Calu3 (cell line): ENCODE measurements around the gene COQ8B. TPM values are rescaled to one million over a fixed set of nuclear protein-coding genes. Genes with fewer than 3 reads are reported as not detected.

Experiments used
- BruUV-seq: library from RNA; stranded (reverse); fragments of 400-500 nt; replicated peaks from 2 replicates; lab custom pipeline; 2021; lab: Mats Ljungman, UMichigan
- CTCF ChIA-PET: fragments of 300-600 bp; sonication (Branson Sonifier 250); formaldehyde crosslinking; loops from one replicate; lab custom pipeline; 2022; ENCODE audit warnings: antibody characterized with exemption; lab: Charles Lee
- DNase-seq: peaks from one replicate; pipeline ENCODE4 v3.0.0; 2022
- H3K27ac Mint-ChIP-seq: one replicate; pipeline ENCODE4 v1.8.0; 2022; ENCODE audit warnings: mixed read lengths; ENCODE audit not compliant: unreplicated experiment
- H3K27me3 Mint-ChIP-seq: one replicate; pipeline ENCODE4 v1.8.0; 2022; ENCODE audit warnings: mixed read lengths; ENCODE audit not compliant: unreplicated experiment
- H3K36me3 Mint-ChIP-seq: one replicate; pipeline ENCODE4 v1.8.0; 2022; ENCODE audit warnings: mild to moderate bottlenecking, moderate library complexity, mixed read lengths; ENCODE audit not compliant: insufficient read depth, unreplicated experiment
- H3K4me1 Mint-ChIP-seq: one replicate; pipeline ENCODE4 v1.8.0; 2022; ENCODE audit warnings: mild to moderate bottlenecking, low read depth, mixed read lengths; ENCODE audit not compliant: unreplicated experiment
- H3K4me3 Mint-ChIP-seq: one replicate; pipeline ENCODE4 v1.8.0; 2022; ENCODE audit warnings: mild to moderate bottlenecking, low read depth, moderate library complexity, mixed read lengths; ENCODE audit not compliant: unreplicated experiment
- H3K9me3 Mint-ChIP-seq: one replicate; pipeline ENCODE4 v1.8.0; 2022; ENCODE audit warnings: low read depth, mixed read lengths; ENCODE audit not compliant: unreplicated experiment
- CTCF ChIP-seq: fragments of 200-600 bp; IDR thresholded peaks from one replicate; pipeline ENCODE4 v1.8.0; 2022; ENCODE audit warnings: antibody characterized with exemption; ENCODE audit not compliant: unreplicated experiment
- intact Hi-C: fragments of 100-400 bp; cut with micrococcal nuclease; formaldehyde crosslinking; loops from one replicate; pipeline ENCODE4 v1.10.0; 2022; ENCODE audit not compliant: unreplicated experiment
- total RNA-seq: library from RNA; stranded (reverse); gene quantifications from 2 replicates; pipeline ENCODE4 v1.2.3, GENCODE V29; 2022

COQ8B gene
- total RNA-seq, 1 experiment from 2014 or later, result 55.9 TPM

GRCh38 chr19:40717880-40718773 lies 1.4 kb upstream of the COQ8B start:
- Mint-ChIP-seq H3K36me3 (peaks cover 96% of the 10 kb centered on the region), H3K4me3 (peak overlapping the region; percentile 78), H3K27me3 (no peaks in the 10 kb centered on the region), H3K27ac (peak overlapping the region; percentile 93), H3K4me1 (peaks cover 41% of the 10 kb centered on the region), H3K9me3 (no peaks in the 10 kb centered on the region)
- TF ChIP-seq CTCF, result no peak
- no TSS peak for BruUV-seq
- peak; percentile 42 for DNase-seq
- intact Hi-C loops, result loop anchor here (5.0 kb wide), 1 partner anchor 34 kb away; the partner anchor contains the start of genes ACTMAP and SNRPA
- CTCF ChIA-PET, result interaction anchor here (2.0 to 2.1 kb wide), 2 partner anchors 32 to 60 kb away, joined by 7 to 8 read pairs; partner anchors contain the start of genes ACTMAP and RAB4B

GRCh38 chr19:40717325-40717879 lies 716 bp upstream of the COQ8B start:
- no peaks in the 10 kb centered on the region for H3K9me3 Mint-ChIP-seq
- no peak for TF ChIP-seq CTCF
- peak overlapping the region; percentile 78 for H3K4me3 Mint-ChIP-seq
- CTCF ChIA-PET, result interaction anchor here (2.0 to 2.1 kb wide), 2 partner anchors 33 to 60 kb away, joined by 7 to 8 read pairs; partner anchors contain the start of genes ACTMAP and RAB4B
- H3K27ac Mint-ChIP-seq, result peak overlapping the region; percentile 93
- TSS peak; percentile 30 for BruUV-seq
- no peaks in the 10 kb centered on the region for H3K27me3 Mint-ChIP-seq
- intact Hi-C loops, result loop anchor here (5.0 kb wide), 1 partner anchor 35 kb away; the partner anchor contains the start of genes ACTMAP and SNRPA
- H3K4me1 Mint-ChIP-seq, result peaks cover 34% of the 10 kb centered on the region
- peaks cover 96% of the 10 kb centered on the region for H3K36me3 Mint-ChIP-seq
- DNase-seq, result no peak

- CTCF ChIA-PET, result interaction anchor here (0.8 to 2.1 kb wide), 4 partner anchors 34 to 284 kb away, joined by 3 to 8 read pairs (median 5); partner anchors contain the start of genes ACTMAP and RAB4B
- H3K9me3 Mint-ChIP-seq, result no peaks in the 10 kb centered on the region
- peak overlapping the region; percentile 93 for H3K27ac Mint-ChIP-seq
- H3K4me3 Mint-ChIP-seq, result peak overlapping the region; percentile 78
- H3K4me1 Mint-ChIP-seq, result peaks cover 25% of the 10 kb centered on the region
- BruUV-seq, result no TSS peak
- H3K36me3 Mint-ChIP-seq, result peaks cover 89% of the 10 kb centered on the region
- H3K27me3 Mint-ChIP-seq, result no peaks in the 10 kb centered on the region
- DNase-seq, result peak; percentile 79
- TF ChIP-seq CTCF, result no peak
- intact Hi-C loops, result loop anchor here (5.0 kb wide), 1 partner anchor 36 kb away; the partner anchor contains the start of genes ACTMAP and SNRPA
Measured at GRCh38 chr19:40716031-40716481, 630 bp downstream of the COQ8B start.
